KMS-11 (cell line): ENCODE data around the gene LETM1.

ENCODE experiments used
- H2AFZ ChIP-seq: fragments of 200-600 bp; sonication (generic); 2 replicates; pipeline ENCODE4 v1.6.1; 2016; ENCODE audit warnings: antibody characterized with exemption, mixed run types, low read depth
- H3K27ac ChIP-seq: fragments of 200-600 bp; sonication (generic); 2 replicates; pipeline ENCODE4 v1.6.1; 2016; ENCODE audit warnings: mild to moderate bottlenecking, mixed run types
- H3K27me3 ChIP-seq: fragments of 200-600 bp; sonication (generic); 2 replicates; pipeline ENCODE4 v1.6.1; 2017; ENCODE audit warnings: mild to moderate bottlenecking, low read depth, mixed run types, moderate library complexity; ENCODE audit not compliant: insufficient read depth
- H3K36me3 ChIP-seq: fragments of 200-600 bp; sonication (generic); 2 replicates; pipeline ENCODE4 v1.6.1; 2017; ENCODE audit warnings: mild to moderate bottlenecking, mixed run types; ENCODE audit not compliant: insufficient read depth
- H3K4me1 ChIP-seq: fragments of 200-600 bp; sonication (generic); 2 replicates; pipeline ENCODE4 v1.6.1; 2016; ENCODE audit warnings: mild to moderate bottlenecking, low read depth, mixed run types; ENCODE audit not compliant: poor library complexity, severe bottlenecking
- H3K4me2 ChIP-seq: fragments of 200-600 bp; sonication (generic); 2 replicates; pipeline ENCODE4 v1.7.0; 2016; ENCODE audit warnings: mild to moderate bottlenecking, mixed run types
- H3K4me3 ChIP-seq: fragments of 200-600 bp; sonication (generic); IDR thresholded peaks from 2 replicates; pipeline ENCODE4 v1.6.1; 2017; ENCODE audit warnings: low read depth, low read length, mixed read lengths; ENCODE audit not compliant: insufficient read depth
- H3K79me2 ChIP-seq: fragments of 200-600 bp; sonication (generic); 2 replicates; pipeline ENCODE4 v1.6.1; 2016; ENCODE audit warnings: low read depth, mixed run types; ENCODE audit not compliant: insufficient read depth
- H3K9ac ChIP-seq: fragments of 200-600 bp; sonication (generic); 2 replicates; pipeline ENCODE4 v1.6.1; 2016; ENCODE audit warnings: mild to moderate bottlenecking, mixed run types
- H4K20me1 ChIP-seq: fragments of 200-600 bp; sonication (generic); 2 replicates; pipeline ENCODE4 v1.6.1; 2016; ENCODE audit warnings: mild to moderate bottlenecking, mixed run types; ENCODE audit not compliant: insufficient read depth
- CTCF ChIP-seq: fragments of 200-600 bp; sonication (generic); conservative IDR thresholded peaks from 2 replicates; pipeline ENCODE4 v1.6.1; 2017; ENCODE audit warnings: low read depth, mild to moderate bottlenecking, antibody characterized with exemption, low read length, moderate library complexity, mixed read lengths

Gene LETM1

GRCh38 chr4:1802151-1802715 lies 53.7 kb downstream of the LETM1 start:
- H3K4me2 ChIP-seq = no peak overlapping the region
- no peak for TF ChIP-seq CTCF
- no peak overlapping the region; the same call in 1 of the 2 replicates for H3K9ac ChIP-seq
- H3K4me3 ChIP-seq = no peak overlapping the region
- peak overlapping the region; percentile 22; the same call in 1 of the 2 replicates for H3K27ac ChIP-seq
- H2AFZ ChIP-seq = no peak overlapping the region
- peaks cover 6% of the 10 kb centered on the region; the same call in 1 of the 2 replicates for H3K79me2 ChIP-seq
- H3K36me3 ChIP-seq = peaks cover 3% of the 10 kb centered on the region; the same call in 1 of the 2 replicates
- no peaks in the 10 kb centered on the region for H3K4me1 ChIP-seq
- 0 out of 2 replicates have a peak, but pooled peaks cover 3% of the 10 kb centered on the region for H3K27me3 ChIP-seq
- no peaks in the 10 kb centered on the region for H4K20me1 ChIP-seq

- H3K27me3 ChIP-seq = 0 out of 2 replicates have a peak, but pooled peaks cover 3% of the 10 kb centered on the region
- no peak for TF ChIP-seq CTCF
Observed at GRCh38 chr4:1801286-1801958, 54.5 kb downstream of the LETM1 start.

GRCh38 chr4:1800805-1801204 lies 55.2 kb downstream of the LETM1 start:
- Histone ChIP-seq H2AFZ (no peak overlapping the region), H3K4me1 (no peaks in the 10 kb centered on the region), H4K20me1 (no peaks in the 10 kb centered on the region), H3K27ac (peak overlapping the region; percentile 98), H3K79me2 (peaks cover 21% of the 10 kb centered on the region; the same call in 1 of the 2 replicates), H3K4me2 (no peak overlapping the region), H3K36me3 (peaks cover 3% of the 10 kb centered on the region; the same call in 1 of the 2 replicates), H3K9ac (peak overlapping the region; percentile 50; the same call in 1 of the 2 replicates), H3K4me3 (no peak overlapping the region), H3K27me3 (0 out of 2 replicates have a peak, but pooled peaks cover 3% of the 10 kb centered on the region)
- no peak for TF ChIP-seq CTCF

More at GRCh38 chr4:1801286-1801958, 54.5 kb downstream of the LETM1 start:
- H3K36me3 ChIP-seq = peaks cover 3% of the 10 kb centered on the region; the same call in 1 of the 2 replicates
- H3K4me1 ChIP-seq = no peaks in the 10 kb centered on the region
- peak overlapping the region; percentile 50; the same call in 1 of the 2 replicates for H3K9ac ChIP-seq
- H3K27ac ChIP-seq = peak overlapping the region; percentile 22; the same call in 1 of the 2 replicates
- H3K4me3 ChIP-seq = no peak overlapping the region
- no peak overlapping the region for H2AFZ ChIP-seq
- peaks cover 14% of the 10 kb centered on the region; the same call in 1 of the 2 replicates for H3K79me2 ChIP-seq
- H3K4me2 ChIP-seq = no peak overlapping the region
- no peaks in the 10 kb centered on the region for H4K20me1 ChIP-seq

- Histone ChIP-seq H3K4me3 (no peak overlapping the region), H3K4me2 (no peak overlapping the region), H3K27me3 (peaks cover 3% of the 10 kb centered on the region; the same call in 1 of the 2 replicates), H4K20me1 (no peaks in the 10 kb centered on the region), H3K36me3 (peaks cover 3% of the 10 kb centered on the region; the same call in 1 of the 2 replicates), H2AFZ (no peak overlapping the region), H3K9ac (peak overlapping the region; percentile 50), H3K4me1 (no peaks in the 10 kb centered on the region), H3K27ac (peak overlapping the region; percentile 98), H3K79me2 (peaks cover 26% of the 10 kb centered on the region; the same call in 1 of the 2 replicates)
- TF ChIP-seq CTCF = no peak
Observed at GRCh38 chr4:1799387-1800375, 56.3 kb downstream of the LETM1 start.
